Measurements from ENCODE around the gene CD6. TPM values are rescaled to one million over a fixed set of nuclear protein-coding genes. Genes with fewer than 3 reads are reported as not detected.

Gene CD6
- total and polyA plus RNA-seq, 8 donors: 0.23 to 2.3 (median 1.0) TPM

- H3K9me3 ChIP-seq: no peaks in the 10 kb centered on the region
- no peaks in the 10 kb centered on the region for H3K27me3 ChIP-seq
- intact Hi-C loops (cut with DNase I): no loop called here
- H3K4me1 ChIP-seq: no peaks in the 10 kb centered on the region
- ATAC-seq (peak in 1 of 4 donors; percentile 49), DNase-seq (no peak), FAIRE-seq (no peak)
- no peak overlapping the region for H3K27ac ChIP-seq
- TF ChIP-seq, protein P1, sequence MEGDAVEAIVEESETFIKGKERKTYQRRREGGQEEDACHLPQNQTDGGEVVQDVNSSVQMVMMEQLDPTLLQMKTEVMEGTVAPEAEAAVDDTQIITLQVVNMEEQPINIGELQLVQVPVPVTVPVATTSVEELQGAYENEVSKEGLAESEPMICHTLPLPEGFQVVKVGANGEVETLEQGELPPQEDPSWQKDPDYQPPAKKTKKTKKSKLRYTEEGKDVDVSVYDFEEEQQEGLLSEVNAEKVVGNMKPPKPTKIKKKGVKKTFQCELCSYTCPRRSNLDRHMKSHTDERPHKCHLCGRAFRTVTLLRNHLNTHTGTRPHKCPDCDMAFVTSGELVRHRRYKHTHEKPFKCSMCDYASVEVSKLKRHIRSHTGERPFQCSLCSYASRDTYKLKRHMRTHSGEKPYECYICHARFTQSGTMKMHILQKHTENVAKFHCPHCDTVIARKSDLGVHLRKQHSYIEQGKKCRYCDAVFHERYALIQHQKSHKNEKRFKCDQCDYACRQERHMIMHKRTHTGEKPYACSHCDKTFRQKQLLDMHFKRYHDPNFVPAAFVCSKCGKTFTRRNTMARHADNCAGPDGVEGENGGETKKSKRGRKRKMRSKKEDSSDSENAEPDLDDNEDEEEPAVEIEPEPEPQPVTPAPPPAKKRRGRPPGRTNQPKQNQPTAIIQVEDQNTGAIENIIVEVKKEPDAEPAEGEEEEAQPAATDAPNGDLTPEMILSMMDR (IDR thresholded peaks at IDR 0.05): no peak
- no peaks in the 10 kb centered on the region for H3K36me3 ChIP-seq
- 69 to 83% methylated on average over 4 of the region's 4 CpGs for WGBS, 2 donors
- H3K4me3 ChIP-seq: no peak overlapping the region
These were observed 4.6 kb upstream of the CD6 start for GRCh38 chr11:60966890-60967289.

DNA sequence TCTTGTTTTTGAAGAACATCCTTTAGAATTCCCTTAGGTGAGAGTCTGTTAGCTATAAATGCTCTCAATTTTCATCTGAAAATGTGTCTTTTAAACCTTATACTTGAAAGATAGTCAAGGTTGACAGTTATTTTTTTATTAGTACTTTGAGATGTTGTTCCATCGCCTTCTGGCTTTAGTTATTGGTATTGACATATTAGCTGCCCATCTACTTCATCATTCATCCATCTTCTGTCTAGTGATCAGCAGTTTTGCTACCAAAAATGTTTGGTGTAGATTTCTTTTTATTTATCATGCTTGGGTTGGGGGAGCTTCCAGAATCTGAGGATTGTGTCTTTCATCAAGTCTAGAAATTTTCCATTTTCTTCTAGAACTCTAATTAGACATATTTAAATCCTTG is 3.3 kb upstream of the CD6 start:
- TF ChIP-seq, protein P1 (IDR thresholded peaks at IDR 0.05): no peak
- Histone ChIP-seq H3K27me3 (no peaks in the 10 kb centered on the region), H3K4me3 (no peak overlapping the region), H3K4me1 (no peaks in the 10 kb centered on the region), H3K27ac (no peak overlapping the region), H3K36me3 (no peaks in the 10 kb centered on the region), H3K9me3 (no peaks in the 10 kb centered on the region)
- intact Hi-C loops (cut with DNase I): no loop called here
- DNase-seq (no peak), ATAC-seq (no peak), FAIRE-seq (no peak)
- 55 to 88% methylated on average over 1 of the region's 1 CpG for WGBS, 2 donors

DNA sequence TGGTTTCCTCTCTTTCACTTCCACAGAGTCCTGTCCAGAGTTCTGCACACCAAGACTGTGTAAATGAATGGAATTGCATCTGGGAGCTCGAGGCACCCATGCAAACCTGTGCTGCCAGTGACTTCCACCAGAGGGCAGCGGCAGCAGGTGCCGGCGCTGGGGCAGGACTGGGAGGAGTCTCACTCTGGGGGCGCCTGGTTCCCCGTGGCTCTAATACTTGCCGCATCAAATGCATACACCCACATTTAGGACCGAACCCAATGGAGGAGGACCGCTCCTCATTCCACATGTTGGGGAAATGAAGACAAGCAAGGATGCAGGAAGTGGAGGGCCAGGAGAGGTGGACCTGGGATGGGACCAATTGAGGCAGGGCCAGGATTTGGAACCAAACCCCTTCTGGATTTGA is 1.1 kb upstream of the CD6 start:
- DNase-seq (peak; percentile 34 to 89 (median 68)), FAIRE-seq (no peak), ATAC-seq (peak; percentile 71 to 94 (median 92))
- Histone ChIP-seq H3K27ac (no peak overlapping the region), H3K4me3 (no peak overlapping the region), H3K36me3 (no peaks in the 10 kb centered on the region), H3K9me3 (no peaks in the 10 kb centered on the region), H3K4me1 (no peaks in the 10 kb centered on the region), H3K27me3 (no peaks in the 10 kb centered on the region)
- 12 to 13% methylated on average over 9 of the region's 9 CpGs for WGBS, 2 donors
- TF ChIP-seq, protein P1 (IDR thresholded peaks at IDR 0.05): peak; percentile 64 to 91 (median 79)
- intact Hi-C loops (cut with DNase I): no loop called here

DNA sequence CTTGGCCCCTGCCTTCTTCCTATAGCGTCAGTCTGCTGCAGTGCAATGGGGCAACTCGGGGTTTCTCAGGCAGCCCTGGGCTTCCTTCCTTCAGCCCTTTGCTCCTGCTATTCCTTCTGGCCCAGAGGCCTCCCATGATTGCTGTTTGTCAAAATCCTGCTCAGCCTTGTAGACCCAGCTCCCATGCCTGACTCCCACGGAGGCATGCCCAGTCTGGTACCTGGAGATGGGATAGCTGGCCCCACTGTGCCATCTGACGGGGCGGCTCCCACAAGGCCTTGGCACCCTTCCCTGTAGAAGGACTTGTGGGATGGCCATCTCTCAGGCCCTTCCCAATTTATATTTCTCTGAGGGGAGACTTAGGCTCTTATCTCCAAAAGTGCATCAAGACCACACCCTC is 590 bp upstream of the CD6 start:
- H3K4me1 ChIP-seq: no peaks in the 10 kb centered on the region
- no peaks in the 10 kb centered on the region for H3K9me3 ChIP-seq
- H3K4me3 ChIP-seq: no peak overlapping the region
- TF ChIP-seq, protein P1 (IDR thresholded peaks at IDR 0.05): no peak
- ATAC-seq: no peak
- intact Hi-C loops (cut with DNase I): no loop called here
- no peak overlapping the region for H3K27ac ChIP-seq
- WGBS, 2 donors: 53 to 69% methylated on average over 5 of the region's 5 CpGs
- peak in 1 of 6 donors; percentile 43 for DNase-seq
- H3K36me3 ChIP-seq: no peaks in the 10 kb centered on the region
- no peak for FAIRE-seq
- no peaks in the 10 kb centered on the region for H3K27me3 ChIP-seq

DNA sequence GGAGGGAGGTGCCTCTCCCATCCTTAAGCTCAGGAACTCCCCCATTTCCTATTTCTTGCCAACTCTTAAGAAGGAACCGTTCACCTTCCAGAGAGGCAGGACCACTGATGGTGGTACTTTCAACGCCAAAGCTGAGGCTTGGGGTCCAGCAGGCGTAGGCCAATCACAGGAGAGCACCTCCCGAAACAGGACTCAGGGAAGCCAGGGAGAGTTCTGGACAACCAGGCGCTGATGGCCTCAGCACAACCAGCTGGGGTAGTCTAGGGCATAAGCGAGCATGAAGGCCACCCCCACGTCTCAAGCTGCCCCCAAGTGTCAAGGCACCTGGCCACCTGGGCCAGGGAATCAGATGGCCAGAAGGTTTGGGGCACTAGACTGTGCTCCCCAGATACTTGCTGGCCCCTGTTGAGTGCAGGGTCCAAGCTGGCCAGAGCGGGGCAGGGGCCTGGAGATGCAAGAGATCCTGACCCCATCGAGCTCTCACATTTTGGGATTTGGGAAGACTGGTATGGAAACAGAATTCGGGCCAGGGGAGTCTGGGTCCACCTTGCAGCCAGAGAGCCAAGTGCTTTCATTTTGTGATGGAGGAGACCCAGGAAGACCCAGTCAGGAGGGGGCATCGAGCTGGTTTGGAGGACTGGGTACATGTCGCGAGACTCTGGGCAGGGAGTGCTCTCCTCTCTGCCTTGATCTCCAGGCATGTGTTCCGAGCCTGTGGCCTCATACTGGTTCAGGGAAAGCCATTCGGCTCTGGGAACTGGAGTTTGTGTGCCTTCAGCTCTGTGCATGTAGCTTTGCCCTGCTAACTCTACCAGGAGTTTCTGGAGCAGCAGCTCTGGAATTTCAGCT is 926 bp downstream of the CD6 start:
- WGBS, 2 donors: 82 to 84% methylated on average over 15 of the region's 15 CpGs
- H3K27me3 ChIP-seq: no peaks in the 10 kb centered on the region
- H3K36me3 ChIP-seq: no peaks in the 10 kb centered on the region
- no peak overlapping the region for H3K27ac ChIP-seq
- no peaks in the 10 kb centered on the region for H3K4me1 ChIP-seq
- ATAC-seq (no peak), DNase-seq (peak in 1 of 6 donors; percentile 46), FAIRE-seq (no peak)
- H3K4me3 ChIP-seq: no peak overlapping the region
- intact Hi-C loops (cut with DNase I): no loop called here
- TF ChIP-seq, protein P1 (IDR thresholded peaks at IDR 0.05): no peak
- H3K9me3 ChIP-seq: no peaks in the 10 kb centered on the region
